A673 (cell line): ENCODE data around the gene ECD. TPM values are rescaled to one million over a fixed set of nuclear protein-coding genes. Genes with fewer than 3 reads are reported as not detected.

ENCODE experiments used
- BruUV-seq: library from RNA; stranded (reverse); fragments of 400-500 nt; replicated peaks from 2 replicates; lab custom pipeline; 2021; lab: Mats Ljungman, UMichigan
- CTCF ChIA-PET: fragments of 300-600 bp; sonication (Branson Sonifier 250); formaldehyde crosslinking; loops from one replicate; lab custom pipeline; 2022; ENCODE audit warnings: antibody characterized with exemption; lab: Charles Lee
- POLR2A ChIA-PET: fragments of 300-600 bp; sonication (Branson Sonifier 250); formaldehyde crosslinking; loops from one replicate; lab custom pipeline; 2022; ENCODE audit warnings: antibody characterized with exemption; ENCODE audit not compliant: low non-redundant PET; lab: Charles Lee
- DNase-seq: peaks from one replicate; pipeline ENCODE4 v3.0.0-alpha.2; 2015; ENCODE audit warnings: low spot score
- H3K27ac ChIP-seq: fragments of 200-600 bp; sonication (generic); 2 replicates; pipeline ENCODE4 v1.5.1; 2016; ENCODE audit warnings: mixed run types, low read depth, mild to moderate bottlenecking, mixed read lengths, antibody characterized with exemption, low read length; ENCODE audit not compliant: poor library complexity, severe bottlenecking
- H3K27me3 ChIP-seq: fragments of 200-600 bp; sonication (generic); replicated peaks from 2 replicates; pipeline ENCODE4 v1.6.1; 2017; ENCODE audit warnings: mixed run types, low read depth, mild to moderate bottlenecking, mixed read lengths, antibody characterized with exemption, low read length; ENCODE audit not compliant: insufficient read depth, poor library complexity
- H3K36me3 ChIP-seq: fragments of 200-600 bp; sonication (generic); 2 replicates; pipeline ENCODE4 v1.6.1; 2016; ENCODE audit warnings: mixed run types, mild to moderate bottlenecking, mixed read lengths, antibody characterized with exemption, low read length; ENCODE audit not compliant: insufficient read depth, poor library complexity, severe bottlenecking
- H3K4me1 ChIP-seq: fragments of 200-600 bp; sonication (generic); 2 replicates; pipeline ENCODE4 v1.6.1; 2017; ENCODE audit warnings: mixed run types, mild to moderate bottlenecking, mixed read lengths, antibody characterized with exemption, low read length; ENCODE audit not compliant: insufficient read depth, poor library complexity, severe bottlenecking
- H3K4me3 ChIP-seq: fragments of 200-600 bp; sonication (generic); 2 replicates; pipeline ENCODE4 v1.5.1; 2016; ENCODE audit warnings: low read depth, mixed run types, mild to moderate bottlenecking, mixed read lengths, low read length; ENCODE audit not compliant: poor library complexity, severe bottlenecking
- H3K9me3 ChIP-seq: fragments of 200-600 bp; sonication (generic); 2 replicates; pipeline ENCODE4 v1.6.1; 2016; ENCODE audit warnings: mixed run types, low read depth, mild to moderate bottlenecking, mixed read lengths, antibody characterized with exemption, low read length; ENCODE audit not compliant: poor library complexity, severe bottlenecking
- CTCF ChIP-seq: fragments of 300-800, 200-600 bp; sonication (generic); conservative IDR thresholded peaks from 2 replicates; pipeline ENCODE4 v1.5.1; 2017; ENCODE audit warnings: low read depth, mild to moderate bottlenecking, antibody characterized with exemption, low read length, moderate library complexity, mixed read lengths
- EZH2 ChIP-seq: fragments of 200-600 bp; sonication (generic); IDR thresholded peaks from 2 replicates; pipeline ENCODE4 v1.6.1; 2017; ENCODE audit warnings: borderline replicate concordance, low read depth, mild to moderate bottlenecking, mixed read lengths, antibody characterized with exemption, low read length; ENCODE audit not compliant: poor library complexity, severe bottlenecking
- intact Hi-C: fragments of 100-400 bp; cut with micrococcal nuclease; formaldehyde crosslinking; loops from one replicate; pipeline ENCODE4 v1.10.0; 2022; ENCODE audit not compliant: unreplicated experiment
- total RNA-seq: library from RNA; stranded (reverse); gene quantifications from 2 replicates; pipeline ENCODE4 v1.2.3, GENCODE V29; 2021

Gene ECD
- total RNA-seq, 1 experiment from 2014 or later, result 37.4 TPM

- ChIA-PET CTCF (no interaction called here), POLR2A (no interaction called here)
- no peak for TF ChIP-seq EZH2
- no peak for TF ChIP-seq CTCF
- intact Hi-C loops, result no loop called here
- no peaks in the 10 kb centered on the region for H3K27me3 ChIP-seq
- no peaks in the 10 kb centered on the region for H3K9me3 ChIP-seq
- BruUV-seq, result no TSS peak
- H3K4me1 ChIP-seq, result peaks cover 2% of the 10 kb centered on the region
- H3K4me3 ChIP-seq, result no peak overlapping the region
- H3K27ac ChIP-seq, result no peak overlapping the region
- peaks cover 21% of the 10 kb centered on the region for H3K36me3 ChIP-seq
- DNase-seq, result no peak
Measured at GRCh38 chr10:73126343-73126742, 41.5 kb downstream of the ECD start.

- intact Hi-C loops, result no loop called here
- Histone ChIP-seq H3K36me3 (peaks cover 2% of the 10 kb centered on the region), H3K9me3 (no peaks in the 10 kb centered on the region), H3K4me1 (no peaks in the 10 kb centered on the region), H3K27me3 (no peaks in the 10 kb centered on the region), H3K4me3 (no peak overlapping the region), H3K27ac (no peak overlapping the region)
- no TSS peak for BruUV-seq
- no peak for DNase-seq
- ChIA-PET POLR2A (no interaction called here), CTCF (no interaction called here)
- TF ChIP-seq CTCF (no peak), EZH2 (no peak)
Measured at GRCh38 chr10:73119952-73120351, 47.9 kb downstream of the ECD start.

GRCh38 chr10:73119457-73119856, 48.4 kb downstream of the ECD start:
- intact Hi-C loops, result no loop called here
- Histone ChIP-seq H3K4me3 (no peak overlapping the region), H3K4me1 (no peaks in the 10 kb centered on the region), H3K9me3 (no peaks in the 10 kb centered on the region), H3K36me3 (no peaks in the 10 kb centered on the region), H3K27me3 (no peaks in the 10 kb centered on the region), H3K27ac (no peak overlapping the region)
- DNase-seq, result no peak
- POLR2A ChIA-PET, result no interaction called here
- CTCF ChIA-PET, result no interaction called here
- BruUV-seq, result no TSS peak
- no peak for TF ChIP-seq EZH2
- no peak for TF ChIP-seq CTCF
